ENCODE results near the gene C5orf46.
"Not testable (repeated sequence)": the region's sequence is repeated elsewhere in the genome, so short reads cannot be mapped to it uniquely, and the experiment has no call there.

- TF ChIP-seq, protein P1, sequence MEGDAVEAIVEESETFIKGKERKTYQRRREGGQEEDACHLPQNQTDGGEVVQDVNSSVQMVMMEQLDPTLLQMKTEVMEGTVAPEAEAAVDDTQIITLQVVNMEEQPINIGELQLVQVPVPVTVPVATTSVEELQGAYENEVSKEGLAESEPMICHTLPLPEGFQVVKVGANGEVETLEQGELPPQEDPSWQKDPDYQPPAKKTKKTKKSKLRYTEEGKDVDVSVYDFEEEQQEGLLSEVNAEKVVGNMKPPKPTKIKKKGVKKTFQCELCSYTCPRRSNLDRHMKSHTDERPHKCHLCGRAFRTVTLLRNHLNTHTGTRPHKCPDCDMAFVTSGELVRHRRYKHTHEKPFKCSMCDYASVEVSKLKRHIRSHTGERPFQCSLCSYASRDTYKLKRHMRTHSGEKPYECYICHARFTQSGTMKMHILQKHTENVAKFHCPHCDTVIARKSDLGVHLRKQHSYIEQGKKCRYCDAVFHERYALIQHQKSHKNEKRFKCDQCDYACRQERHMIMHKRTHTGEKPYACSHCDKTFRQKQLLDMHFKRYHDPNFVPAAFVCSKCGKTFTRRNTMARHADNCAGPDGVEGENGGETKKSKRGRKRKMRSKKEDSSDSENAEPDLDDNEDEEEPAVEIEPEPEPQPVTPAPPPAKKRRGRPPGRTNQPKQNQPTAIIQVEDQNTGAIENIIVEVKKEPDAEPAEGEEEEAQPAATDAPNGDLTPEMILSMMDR (IDR thresholded peaks at IDR 0.05), result not testable (repeated sequence)
- not testable (repeated sequence) for TF ChIP-seq POLR2A (IDR thresholded peaks at IDR 0.05)
These were observed 33.4 kb downstream of the C5orf46 start for GRCh38 chr5:147872744-147873435.
